HG03469 (cell line): ENCODE data around the gene SWAP70.

ENCODE experiments used
- ATAC-seq: cut with Tn5 transposase; IDR thresholded peaks from one replicate; pipeline ENCODE4 v1.9.1; 2021; ENCODE audit warnings: mild to moderate bottlenecking, moderate library complexity, moderate number of reproducible peaks; ENCODE audit not compliant: unreplicated experiment

Gene SWAP70

DNA sequence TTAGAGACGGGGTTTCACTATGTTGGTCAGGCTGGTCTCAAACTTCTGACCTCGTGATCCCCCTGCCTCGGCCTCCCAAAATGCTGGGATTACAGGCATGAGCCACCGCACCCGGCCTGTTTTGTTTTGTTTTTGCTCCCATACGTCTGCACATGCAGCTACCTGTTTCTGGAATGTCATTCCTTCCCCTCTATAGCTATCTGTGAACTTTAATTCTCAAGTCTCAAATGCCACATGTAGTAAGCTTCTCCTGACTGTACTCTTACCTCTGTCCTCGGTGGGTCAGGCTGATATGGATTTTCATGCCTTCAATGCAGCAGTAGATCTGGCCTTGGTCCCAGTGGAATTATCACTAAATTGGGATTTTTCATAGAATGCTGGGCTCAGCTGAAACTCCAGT is 12.4 kb upstream of the SWAP70 start:
- no peak for ATAC-seq

GRCh38 chr11:9651899-9652748 is 11.8 kb upstream of the SWAP70 start:
- ATAC-seq, result no peak

GRCh38 chr11:9653871-9654270 is 10.0 kb upstream of the SWAP70 start:
- no peak for ATAC-seq

- no peak for ATAC-seq
These were observed 7.0 kb upstream of the SWAP70 start for GRCh38 chr11:9656864-9657263.

- ATAC-seq, result no peak
These were observed 6.3 kb upstream of the SWAP70 start for GRCh38 chr11:9657531-9657930.

- no peak for ATAC-seq
These were observed 3.0 kb upstream of the SWAP70 start for GRCh38 chr11:9660886-9661285.

DNA sequence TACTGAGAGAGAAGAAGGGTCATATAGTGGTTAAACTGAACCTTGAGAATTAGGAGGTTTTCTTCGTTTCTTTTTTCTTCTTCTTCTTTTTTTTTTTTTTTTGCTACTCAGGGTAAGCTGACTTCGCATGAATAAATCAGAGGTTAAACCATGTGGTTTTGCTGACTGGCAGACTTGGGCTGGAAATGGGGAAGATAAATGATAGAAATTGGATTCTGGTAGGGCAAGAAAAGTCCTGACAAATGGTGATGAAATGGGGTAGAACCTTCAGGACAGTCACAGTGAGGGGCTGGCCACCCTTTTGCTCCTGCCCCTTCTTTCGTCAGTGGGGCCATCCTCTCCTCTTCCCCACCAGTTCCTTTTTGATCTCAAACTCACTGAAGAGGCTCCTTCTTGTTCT is 1.6 kb upstream of the SWAP70 start:
- ATAC-seq, result no peak

DNA sequence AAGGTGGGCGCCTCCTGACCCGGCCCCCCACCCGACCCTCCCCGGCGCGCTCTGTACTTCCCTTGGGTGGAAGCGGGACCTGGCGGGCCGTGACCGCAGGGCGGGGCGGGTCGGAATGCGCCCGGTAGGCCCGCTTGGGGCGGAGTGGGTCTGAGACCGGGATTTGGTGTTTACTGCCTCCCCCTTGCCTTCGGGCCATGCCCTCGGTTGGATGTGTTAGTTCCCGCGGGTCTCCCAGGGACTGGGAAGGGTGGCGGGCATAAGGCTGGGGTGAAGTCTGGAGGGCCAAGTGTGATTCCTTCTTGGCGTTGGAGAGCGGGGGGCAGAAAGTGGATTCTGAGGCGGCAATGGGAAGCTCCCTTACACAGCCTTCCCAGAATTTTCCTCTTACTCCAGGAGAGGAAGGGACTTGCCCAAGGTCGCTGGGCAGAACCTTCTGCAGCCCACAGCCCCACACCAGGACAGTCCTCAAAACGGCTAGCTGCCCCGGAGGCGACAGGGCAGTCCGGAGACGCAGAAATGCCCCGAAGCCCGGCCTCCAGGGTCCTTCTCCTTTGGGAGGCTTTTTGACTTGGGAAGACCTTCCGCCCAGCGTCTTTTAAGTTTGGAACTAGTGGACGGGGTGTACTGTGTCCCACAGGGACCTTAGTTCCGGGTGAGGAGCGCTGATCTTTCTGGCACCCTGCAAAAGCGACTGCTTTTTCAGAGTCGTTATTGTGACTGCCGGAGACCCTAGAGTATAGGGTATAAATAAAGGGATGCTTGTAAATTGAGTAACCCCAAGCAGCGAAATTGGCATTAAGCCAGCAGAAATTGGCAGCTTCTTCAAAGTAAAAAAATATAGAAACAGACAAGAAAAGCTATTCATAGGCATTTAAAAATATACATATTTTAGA is 647 bp downstream of the SWAP70 start:
- peak; percentile 24 for ATAC-seq

GRCh38 chr11:9665749-9666148 is 1.9 kb downstream of the SWAP70 start:
- ATAC-seq, result no peak

GRCh38 chr11:9669954-9670353 is 6.1 kb downstream of the SWAP70 start:
- no peak for ATAC-seq

GRCh38 chr11:9672288-9672916 is 8.5 kb downstream of the SWAP70 start:
- no peak for ATAC-seq

DNA sequence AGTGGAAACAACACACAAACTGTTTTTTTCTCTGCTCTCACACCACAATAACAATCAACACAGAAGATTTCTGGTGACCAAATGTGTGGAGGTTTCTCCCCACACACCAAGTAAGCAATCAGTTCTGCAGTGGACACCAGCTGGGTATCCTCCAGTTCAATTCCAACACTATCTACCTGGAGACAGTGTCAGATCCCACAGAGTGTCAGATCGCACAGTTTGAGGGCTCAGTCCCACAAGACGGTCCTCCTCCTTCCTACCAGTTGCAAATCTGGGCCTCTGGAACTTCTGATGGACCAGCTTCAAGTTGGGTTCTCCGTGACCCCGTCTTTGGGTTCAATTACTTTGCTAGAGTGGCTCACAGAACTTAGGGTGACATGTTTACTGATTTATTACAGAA is 9.0 kb downstream of the SWAP70 start:
- ATAC-seq, result no peak

DNA sequence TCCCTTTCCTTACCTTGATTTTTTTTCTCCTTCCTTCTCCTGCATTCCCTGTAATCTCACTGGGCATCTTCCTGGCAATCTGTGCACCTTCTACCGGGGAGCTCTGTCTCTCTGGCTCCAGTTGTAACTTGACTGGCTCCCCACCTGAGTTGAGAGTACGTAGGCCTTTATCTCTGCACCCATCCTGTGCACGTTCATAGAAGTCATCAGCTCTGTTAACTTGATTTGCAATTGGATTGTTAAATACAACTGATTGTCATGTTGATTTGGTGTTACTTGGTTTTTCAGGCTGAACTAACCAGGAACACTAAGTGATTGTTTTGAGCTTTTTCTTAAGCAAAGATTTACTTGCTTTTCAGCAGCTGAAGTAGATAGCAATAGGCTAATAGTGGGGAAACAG is 11.8 kb downstream of the SWAP70 start:
- no peak for ATAC-seq

GRCh38 chr11:9677951-9678350 is 14.1 kb downstream of the SWAP70 start:
- ATAC-seq, result no peak

DNA sequence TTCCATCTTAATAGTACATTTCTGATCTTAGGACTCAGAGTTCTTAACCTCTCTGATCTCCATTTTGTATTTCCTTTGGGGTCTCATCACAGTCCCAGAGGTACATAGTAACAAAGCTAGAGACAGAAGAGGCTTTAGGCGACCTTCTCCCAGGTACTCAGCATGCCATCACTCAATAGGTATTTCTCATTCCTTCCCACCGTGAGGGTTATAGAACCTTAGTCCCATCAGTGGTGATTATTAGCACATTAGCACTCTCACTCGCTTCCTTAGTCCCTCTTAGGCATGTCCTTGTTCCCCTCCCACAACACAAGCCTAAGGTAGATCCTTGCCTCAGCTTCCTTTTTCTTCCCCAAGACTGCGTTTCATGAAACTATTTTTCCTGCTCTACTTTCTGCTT is 14.7 kb downstream of the SWAP70 start:
- no peak for ATAC-seq

DNA sequence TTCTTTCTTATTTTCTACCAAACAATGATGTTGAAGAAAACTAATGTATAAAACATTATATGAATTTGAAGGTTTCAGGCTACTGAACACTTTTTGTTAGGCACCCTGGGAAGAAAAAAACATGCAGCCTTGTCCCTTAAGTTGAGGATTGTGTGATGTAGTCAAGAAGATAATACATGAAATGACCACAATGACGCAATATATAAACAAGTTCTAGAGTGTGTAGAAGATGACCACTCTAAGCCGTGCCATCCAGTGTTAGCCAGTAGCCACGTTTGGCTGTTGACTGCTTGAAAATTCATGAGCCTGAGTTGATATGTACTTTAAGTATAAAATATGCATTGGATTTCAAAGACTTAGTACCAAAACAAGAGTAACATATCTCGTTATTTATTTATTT is 16.2 kb downstream of the SWAP70 start:
- ATAC-seq, result no peak

- ATAC-seq, result no peak
These were observed 17.9 kb downstream of the SWAP70 start for GRCh38 chr11:9681583-9682372.

- no peak for ATAC-seq
These were observed 24.0 kb downstream of the SWAP70 start for GRCh38 chr11:9687711-9688477.

DNA sequence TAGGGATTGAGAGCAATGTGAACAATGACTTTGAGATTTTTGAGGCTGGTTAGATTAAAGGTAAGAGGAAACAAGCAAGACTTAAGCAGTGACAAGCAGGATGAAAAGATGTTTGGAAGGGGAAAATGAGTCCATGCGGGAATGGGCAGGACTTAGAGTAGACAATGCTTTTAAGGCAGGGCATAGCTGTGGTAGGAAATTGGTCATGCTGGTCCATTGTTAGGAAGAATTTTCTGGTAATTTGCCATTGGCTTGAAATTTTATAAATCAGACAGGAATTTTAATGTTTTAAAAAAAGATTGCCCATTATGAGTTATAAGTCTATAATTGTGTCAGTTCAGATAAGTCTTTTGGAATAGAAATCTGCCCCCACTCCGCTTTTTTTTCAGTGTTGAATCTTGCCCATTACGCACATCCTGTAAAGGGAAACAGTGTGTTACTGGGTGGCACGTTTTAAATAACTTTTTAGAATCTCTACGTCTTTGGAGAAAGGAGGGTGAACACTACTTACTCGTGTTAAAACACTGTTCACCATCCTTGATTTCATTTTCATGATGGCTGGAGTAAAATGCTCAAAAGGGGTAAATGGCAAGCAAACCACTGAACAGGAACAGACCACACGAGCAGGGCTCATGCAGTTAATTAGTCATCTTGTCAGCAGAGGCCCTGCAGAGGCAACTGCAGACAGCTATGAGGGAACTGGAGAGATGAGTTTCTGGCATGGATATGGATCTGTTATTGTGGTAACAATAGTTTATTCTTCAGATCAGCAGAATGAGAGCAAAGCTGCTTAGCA is 25.0 kb downstream of the SWAP70 start:
- peak; percentile 62 for ATAC-seq
